ENCODE measurements around the gene PPP1R13L.

Gene PPP1R13L

GRCh38 chr19:45362291-45362690 lies 42.6 kb downstream of the PPP1R13L start:
- DNase-seq: no peak

GRCh38 chr19:45361608-45362007 lies 43.3 kb downstream of the PPP1R13L start:
- DNase-seq: peak in 1 of 3 experiments; percentile 29

DNA sequence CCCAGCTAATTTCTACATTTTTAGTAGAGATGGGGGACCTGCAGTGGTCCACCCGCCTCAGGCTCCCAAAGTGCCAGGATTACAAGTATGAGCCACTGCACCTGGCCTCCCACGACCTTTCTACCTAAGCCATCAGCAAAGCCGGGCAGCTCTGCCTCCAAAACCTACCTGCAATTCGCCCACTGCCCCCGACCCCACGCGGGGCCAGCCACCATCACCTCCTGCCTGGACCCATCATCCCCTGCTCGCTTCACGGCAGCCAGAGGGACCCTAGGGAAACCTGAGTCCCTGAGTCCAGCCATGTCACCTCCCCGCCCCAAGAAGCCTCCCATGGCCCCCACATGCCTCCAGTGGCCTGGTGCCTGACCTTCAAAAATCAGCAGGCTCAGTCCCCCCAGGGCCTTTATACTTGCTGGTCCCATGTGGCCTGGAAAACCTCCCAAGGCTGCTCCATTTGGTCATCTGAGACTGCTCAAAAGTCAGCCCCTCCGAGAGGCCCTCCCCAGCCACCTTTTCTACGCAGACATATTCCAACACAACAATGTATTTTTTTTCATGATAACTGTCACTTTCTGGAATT lies 46.6 kb downstream of the PPP1R13L start:
- DNase-seq: no peak

DNA sequence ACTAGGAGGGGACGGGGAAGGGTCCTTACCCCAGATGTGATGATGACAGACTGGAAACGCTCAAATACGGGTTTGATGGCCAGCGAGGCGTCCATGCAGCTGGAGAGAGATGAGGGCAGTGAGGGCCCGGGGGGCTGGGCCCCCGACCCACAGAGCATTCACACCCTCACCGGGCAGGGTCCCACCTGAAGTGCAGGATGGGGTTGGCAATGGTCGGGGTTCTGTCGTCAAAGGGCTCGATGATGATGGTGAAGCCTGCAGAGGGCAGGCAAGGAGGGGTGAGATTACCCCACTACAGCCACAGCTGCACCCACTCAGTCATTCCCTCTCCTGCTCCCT lies 47.5 kb downstream of the PPP1R13L start:
- DNase-seq: no peak

DNA sequence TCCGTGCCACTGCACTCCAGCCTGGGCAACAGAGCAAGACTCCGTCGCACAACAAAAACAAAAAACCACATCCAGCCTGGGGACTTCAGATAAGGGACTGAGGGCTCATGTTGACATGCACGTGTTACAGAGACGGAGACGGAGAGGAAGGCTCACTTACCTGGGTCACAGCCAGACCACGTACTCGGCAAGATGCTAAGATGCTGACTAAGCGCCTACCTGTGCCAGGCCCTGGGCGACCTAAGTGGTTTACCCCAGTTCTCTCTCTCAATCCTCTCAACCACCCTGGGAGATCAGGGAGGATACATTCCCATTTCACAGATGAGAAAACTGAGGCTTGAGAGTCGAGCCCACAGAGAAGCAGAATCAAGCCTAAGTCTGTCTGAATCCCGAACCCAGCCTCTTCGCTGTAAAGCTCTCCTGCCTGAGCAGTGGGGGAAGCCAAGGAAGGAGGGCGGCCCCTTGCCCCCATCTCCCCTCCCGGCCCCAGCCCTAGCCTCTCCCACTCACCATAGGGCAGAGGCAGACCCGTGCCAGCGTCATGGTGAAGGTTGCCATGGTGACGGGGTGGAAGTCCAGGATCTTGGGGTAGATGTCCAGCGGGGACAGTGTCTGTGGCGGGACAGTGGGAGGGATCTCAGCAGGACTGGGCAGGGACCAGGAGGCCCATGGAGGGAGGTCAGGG lies 48.0 kb downstream of the PPP1R13L start:
- DNase-seq: no peak

- DNase-seq: no peak
Measured at GRCh38 chr19:45355910-45356309, 49.0 kb downstream of the PPP1R13L start.

DNA sequence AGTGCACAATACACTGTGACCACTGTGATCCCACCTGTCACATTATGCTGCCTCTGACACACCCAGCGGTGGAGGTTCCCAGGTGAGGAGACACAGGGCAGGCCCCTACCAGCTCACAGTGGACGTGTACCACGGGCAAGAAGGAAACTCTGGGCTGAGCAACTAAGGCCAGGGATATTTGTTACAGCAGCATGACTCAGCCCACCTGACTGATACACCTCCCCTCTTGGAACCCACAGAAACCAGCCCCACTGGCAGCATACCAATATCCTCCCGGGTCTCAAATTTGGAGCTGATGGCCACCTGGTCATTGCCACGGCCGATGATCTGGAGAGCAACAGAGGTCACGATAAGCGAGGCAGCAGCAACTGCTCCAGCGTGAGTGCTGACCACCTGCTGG lies 49.5 kb downstream of the PPP1R13L start:
- DNase-seq: no peak

GRCh38 chr19:45354241-45354842 lies 50.5 kb downstream of the PPP1R13L start:
- DNase-seq: no peak

DNA sequence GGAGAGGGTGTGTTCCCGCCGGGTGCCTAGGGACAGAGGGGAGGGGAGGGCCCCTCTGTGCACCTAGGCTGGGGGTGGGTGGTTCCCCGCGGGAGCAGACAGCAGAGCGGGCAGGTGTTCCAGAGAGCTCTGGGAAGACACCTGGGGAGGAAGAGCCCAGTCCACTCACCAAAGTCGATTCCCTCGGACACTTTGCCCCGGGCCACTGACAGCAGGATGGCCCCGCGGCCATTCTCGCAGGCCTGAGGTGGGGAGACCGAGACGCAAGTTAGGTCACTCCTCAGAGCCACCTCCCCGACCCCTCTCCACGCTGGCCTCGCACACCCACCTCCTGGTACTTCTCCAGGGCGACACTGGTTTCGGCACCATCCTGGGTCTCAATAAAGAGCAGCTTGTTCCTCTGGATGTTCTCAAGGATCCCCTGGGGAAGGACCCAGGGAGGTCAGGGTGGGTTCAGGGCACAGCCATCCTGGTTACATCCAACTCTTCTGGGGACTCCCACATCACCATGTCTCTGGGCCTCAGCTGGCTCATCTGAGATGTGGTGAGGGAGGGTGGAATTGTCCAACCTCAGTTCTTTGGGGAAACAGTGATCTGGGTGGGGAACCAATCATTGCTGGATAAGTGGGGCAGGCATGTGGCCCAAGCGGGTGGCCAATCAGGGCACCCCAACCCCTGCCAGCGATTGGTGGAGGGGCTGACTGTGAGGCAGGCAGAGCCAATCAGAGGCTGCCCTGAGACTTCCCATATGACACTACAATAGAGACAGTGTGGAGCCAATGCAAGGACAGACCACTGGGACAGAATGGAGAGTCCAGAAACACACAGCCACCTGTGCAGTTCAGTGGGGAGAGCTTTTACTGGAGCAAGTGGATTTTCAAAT lies 51.7 kb downstream of the PPP1R13L start:
- no peak for DNase-seq

DNA sequence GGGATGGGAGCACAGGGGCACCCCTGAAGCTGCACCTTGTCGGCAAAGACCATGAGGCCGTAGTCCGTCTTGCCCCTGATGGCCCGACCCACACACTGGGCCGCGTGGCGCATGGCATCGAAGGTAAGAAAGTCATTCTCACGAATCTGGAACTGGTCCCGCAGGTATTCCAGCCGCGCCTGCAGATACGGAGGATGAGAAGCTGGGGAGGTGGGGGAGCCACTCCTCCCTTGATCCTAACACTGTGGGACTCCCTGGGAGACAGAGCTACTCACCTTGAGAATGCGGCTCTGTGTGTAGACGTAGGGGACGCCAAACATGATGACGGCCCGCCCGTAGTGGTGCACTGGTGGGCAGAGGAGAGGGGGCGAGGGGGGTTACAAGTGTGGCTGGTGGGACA lies 52.4 kb downstream of the PPP1R13L start:
- DNase-seq: no peak

DNA sequence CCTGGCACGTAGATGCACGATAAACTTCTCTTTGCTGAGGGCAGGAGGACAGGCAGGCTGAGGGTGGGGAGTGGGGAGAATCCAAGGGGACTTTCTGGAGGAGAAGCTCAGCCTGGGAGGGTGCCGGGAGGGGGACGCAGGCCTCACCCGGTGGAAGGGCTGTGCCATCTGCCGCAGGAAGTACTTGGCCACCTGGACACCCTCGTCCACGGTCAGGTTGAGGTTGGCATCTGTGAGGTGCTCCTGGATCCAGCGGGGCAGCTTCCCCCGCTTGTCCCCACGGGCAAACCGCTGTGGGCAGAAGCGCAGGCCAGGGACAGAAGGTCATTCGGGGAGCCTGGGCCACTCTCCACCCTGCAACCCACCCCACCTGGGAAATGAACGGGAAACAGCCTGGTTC lies 52.8 kb downstream of the PPP1R13L start:
- no peak for DNase-seq

- DNase-seq: no peak
Measured at GRCh38 chr19:45351401-45351952, 53.4 kb downstream of the PPP1R13L start.

GRCh38 chr19:45350477-45351058 lies 54.3 kb downstream of the PPP1R13L start:
- DNase-seq: no peak

DNA sequence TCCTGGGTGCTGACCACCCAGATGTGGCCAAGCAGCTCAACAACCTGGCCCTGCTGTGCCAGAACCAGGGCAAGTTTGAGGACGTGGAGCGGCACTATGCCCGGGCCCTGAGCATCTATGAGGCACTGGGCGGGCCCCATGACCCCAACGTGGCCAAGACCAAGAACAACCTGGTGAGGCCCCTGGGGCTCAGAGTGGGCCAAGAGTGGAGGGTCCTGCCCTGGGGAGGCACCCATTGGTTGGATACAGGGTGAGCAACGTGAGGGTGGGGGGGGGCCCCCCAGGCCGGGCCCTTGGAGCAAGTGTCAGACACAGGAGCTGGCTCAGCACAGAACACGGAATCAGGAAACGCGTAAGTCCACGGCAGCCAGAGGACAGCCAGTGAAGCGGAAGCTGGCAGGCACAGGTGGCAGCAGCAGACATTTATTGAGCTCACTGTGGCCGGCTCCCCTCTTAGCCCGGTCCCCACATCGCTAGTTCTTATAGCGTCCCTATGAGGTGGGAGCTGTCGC lies 55.4 kb downstream of the PPP1R13L start:
- DNase-seq: no peak

GRCh38 chr19:45349126-45349415 lies 55.8 kb downstream of the PPP1R13L start:
- no peak for DNase-seq

GRCh38 chr19:45348367-45349125 lies 56.3 kb downstream of the PPP1R13L start:
- no peak for DNase-seq

DNA sequence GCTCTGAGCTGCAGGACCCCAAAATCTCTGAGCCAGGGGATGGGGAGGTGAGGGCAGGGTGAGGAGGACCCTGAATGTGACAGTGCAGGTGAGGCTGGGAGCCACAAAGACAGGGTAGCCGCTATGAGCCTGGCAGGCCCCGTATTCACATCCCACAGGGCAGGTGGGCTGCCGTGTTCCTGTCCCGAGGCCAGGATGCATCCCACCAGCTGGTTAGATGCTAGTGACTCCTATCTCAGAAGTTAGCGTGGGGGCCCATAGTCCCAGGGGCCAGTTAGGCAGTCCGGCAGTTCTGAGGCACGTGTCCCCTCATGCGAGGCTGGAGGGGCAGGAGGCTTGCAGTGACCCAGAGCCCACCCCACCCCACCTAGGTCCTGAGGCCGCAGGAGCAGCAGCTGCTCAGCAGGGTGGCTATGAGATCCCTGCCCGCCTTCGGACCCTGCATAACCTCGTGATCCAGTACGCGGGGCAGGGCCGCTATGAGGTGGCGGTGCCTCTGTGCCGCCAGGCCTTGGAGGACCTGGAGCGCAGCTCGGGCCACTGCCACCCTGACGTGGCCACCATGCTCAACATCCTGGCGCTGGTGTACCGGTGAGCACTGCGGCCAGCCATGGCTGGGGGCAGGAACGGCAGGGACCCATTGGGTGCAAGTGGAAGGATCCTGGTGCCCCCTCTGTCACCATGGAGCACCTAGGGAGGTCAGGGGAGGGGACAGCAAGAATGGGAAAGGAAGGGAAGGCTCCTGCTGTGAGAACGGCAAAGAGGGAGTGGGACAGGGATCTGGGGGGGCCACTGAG lies 57.1 kb downstream of the PPP1R13L start:
- DNase-seq: no peak

- peak in 1 of 3 experiments; percentile 12 for DNase-seq
Measured at GRCh38 chr19:45346449-45346848, 58.4 kb downstream of the PPP1R13L start.

DNA sequence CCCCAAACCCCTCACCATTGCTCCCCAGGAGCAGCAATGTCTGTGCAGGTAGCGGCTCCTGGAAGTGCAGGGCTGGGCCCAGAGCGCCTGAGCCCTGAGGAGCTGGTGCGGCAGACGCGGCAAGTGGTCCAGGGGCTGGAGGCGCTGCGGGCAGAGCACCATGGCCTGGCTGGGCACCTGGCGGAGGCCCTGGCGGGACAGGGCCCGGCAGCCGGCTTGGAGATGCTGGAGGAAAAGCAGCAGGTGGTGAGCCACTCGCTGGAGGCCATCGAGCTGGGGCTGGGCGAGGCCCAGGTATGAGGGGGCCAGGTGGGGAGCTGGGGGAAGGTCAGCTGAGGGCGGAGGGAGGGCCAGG lies 59.4 kb downstream of the PPP1R13L start:
- no peak for DNase-seq

DNA sequence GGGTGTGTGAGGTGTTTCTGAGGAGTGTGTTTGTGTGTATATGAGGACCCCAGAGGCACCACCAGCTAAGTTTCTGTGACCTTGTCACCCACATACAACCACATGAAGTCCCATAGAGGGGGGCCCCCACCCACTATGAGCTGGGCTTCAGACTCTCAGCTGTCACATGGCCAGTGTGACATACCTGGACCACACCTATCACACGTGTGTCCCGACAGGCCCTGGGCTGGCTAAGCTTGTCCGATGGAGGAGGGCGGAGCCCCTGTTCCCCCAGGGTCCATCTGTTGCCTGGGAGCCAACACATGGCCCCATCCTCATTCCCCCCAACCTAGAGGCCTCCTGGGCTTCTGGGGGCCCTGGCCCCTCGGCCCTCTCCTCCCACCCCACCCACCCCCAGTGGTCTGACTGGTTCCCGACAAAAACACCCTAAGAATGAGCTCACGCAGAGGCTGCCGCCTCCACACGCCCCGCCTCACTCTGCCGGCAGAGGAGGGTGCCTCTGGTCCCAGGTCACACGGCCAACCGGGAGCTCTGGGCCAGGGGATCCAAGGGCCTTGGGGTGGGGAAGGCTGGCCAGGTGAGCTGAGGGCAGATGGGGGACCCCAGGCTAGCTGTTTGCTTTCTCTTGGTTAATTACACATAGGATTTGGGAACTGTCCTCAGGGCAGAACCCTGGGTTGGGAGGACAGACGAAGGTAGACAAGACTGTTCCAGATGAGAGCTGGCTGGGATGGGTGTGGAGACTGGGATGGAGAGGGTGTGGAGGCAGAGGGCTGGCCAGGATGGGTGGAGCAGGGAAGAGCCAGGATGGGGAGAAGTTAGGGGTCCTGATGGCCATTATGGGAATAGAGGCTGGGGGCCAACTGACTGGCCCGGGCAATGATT lies 60.0 kb downstream of the PPP1R13L start:
- no peak for DNase-seq
